Nephron progenitor cell (in vitro differentiated cells): ENCODE results near the gene NCOA4.

ENCODE experiments used
- DNase-seq: peaks from one replicate; pipeline ENCODE4 v3.0.0; 2021
- H3K27ac Mint-ChIP-seq: 2 replicates; pipeline ENCODE4 v1.8.0; 2021; ENCODE audit warnings: mild to moderate bottlenecking, moderate library complexity, mixed read lengths
- H3K27me3 Mint-ChIP-seq: 2 replicates; pipeline ENCODE4 v1.8.0; 2021; ENCODE audit warnings: mild to moderate bottlenecking, low read depth, mixed read lengths; ENCODE audit not compliant: poor library complexity
- H3K36me3 Mint-ChIP-seq: 2 replicates; pipeline ENCODE4 v1.8.0; 2021; ENCODE audit warnings: low read depth, mixed read lengths
- H3K4me1 Mint-ChIP-seq: 2 replicates; pipeline ENCODE4 v1.8.0; 2021; ENCODE audit warnings: mixed read lengths
- H3K4me3 Mint-ChIP-seq: 2 replicates; pipeline ENCODE4 v1.8.0; 2021; ENCODE audit warnings: mild to moderate bottlenecking, moderate library complexity, mixed read lengths
- H3K9me3 Mint-ChIP-seq: 2 replicates; pipeline ENCODE4 v1.8.0; 2021; ENCODE audit warnings: mild to moderate bottlenecking, moderate library complexity, mixed read lengths
- CTCF ChIP-seq: fragments of 200-600 bp; sonication (generic); IDR thresholded peaks from 2 replicates; pipeline ENCODE4 v1.5.0; 2021; ENCODE audit warnings: antibody characterized with exemption

NCOA4 gene

GRCh38 chr10:46035923-46036849, 5.8 kb upstream of the NCOA4 start:
- Mint-ChIP-seq H3K4me3 (no peak overlapping the region), H3K27me3 (no peaks in the 10 kb centered on the region), H3K9me3 (no peaks in the 10 kb centered on the region), H3K4me1 (peaks cover 30% of the 10 kb centered on the region), H3K36me3 (no peaks in the 10 kb centered on the region), H3K27ac (no peak overlapping the region)
- DNase-seq = no peak
- TF ChIP-seq CTCF = no peak

DNA sequence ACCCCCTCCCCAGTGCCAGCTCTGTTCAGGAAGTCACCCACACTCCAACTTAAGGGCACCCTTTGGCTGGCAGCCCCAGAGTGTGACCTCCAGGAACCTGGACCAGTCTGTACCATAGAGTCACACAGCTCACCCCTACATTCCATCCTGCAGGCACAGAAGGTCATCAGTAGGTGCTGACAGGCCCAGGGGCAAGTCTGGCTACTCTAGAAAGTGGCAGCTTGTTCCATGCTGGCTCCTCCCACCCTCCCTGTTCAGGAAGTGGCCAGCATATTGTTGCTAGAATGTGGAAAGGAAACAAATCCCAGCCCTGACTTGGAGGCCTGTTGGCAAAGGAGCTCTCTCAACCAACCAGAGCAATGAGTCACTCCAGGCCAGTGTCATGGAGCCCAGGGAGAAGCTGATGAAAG, 3.2 kb upstream of the NCOA4 start:
- Mint-ChIP-seq H3K4me1 (peaks cover 50% of the 10 kb centered on the region), H3K27me3 (no peaks in the 10 kb centered on the region), H3K9me3 (no peaks in the 10 kb centered on the region), H3K36me3 (no peaks in the 10 kb centered on the region), H3K4me3 (no peak overlapping the region), H3K27ac (no peak overlapping the region)
- no peak for TF ChIP-seq CTCF
- no peak for DNase-seq

DNA sequence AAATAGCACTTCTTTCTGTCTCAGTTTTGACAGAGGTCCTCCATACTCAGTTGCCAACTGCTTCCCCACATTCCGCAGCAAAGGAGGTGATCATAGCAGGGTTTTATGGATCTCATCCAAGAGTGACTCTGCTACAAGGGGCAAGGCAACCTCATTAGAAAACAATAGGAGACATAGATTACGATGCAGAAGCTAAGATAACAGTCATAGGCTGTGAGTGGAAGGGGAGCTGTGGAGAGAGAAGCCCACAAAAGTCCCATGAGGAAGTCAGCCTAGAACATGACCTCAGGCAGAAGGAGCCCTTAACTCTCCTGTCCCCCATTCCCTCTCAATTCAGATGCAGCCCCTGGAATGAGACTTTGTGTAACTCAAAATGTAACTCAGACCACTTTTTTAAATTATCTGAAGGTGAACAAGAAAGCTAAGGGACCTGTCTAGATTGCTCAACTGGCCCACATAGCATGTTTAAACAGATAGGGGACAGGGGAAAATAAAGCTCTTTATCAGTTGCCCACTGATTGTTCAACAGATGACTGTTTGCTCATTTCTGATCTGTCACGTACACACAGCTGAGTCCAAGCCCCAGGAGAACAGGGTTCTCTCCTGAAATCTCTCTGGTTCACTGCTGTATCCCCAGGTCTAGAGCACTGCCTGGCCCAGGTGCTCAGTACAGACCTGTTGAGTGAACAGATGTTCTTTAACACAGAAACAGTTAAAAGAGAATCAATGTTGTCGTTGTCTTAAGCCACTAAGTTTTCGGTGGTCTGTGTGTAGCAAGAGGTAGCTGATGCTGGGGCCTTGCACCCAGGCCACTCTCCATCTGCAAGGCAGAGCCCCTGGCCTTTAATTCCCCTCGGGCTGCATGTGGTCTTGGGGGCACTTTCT, 1.5 kb upstream of the NCOA4 start:
- DNase-seq = no peak
- Mint-ChIP-seq H3K27ac (no peak overlapping the region), H3K4me1 (peaks cover 52% of the 10 kb centered on the region), H3K4me3 (no peak overlapping the region), H3K36me3 (no peaks in the 10 kb centered on the region), H3K27me3 (no peaks in the 10 kb centered on the region), H3K9me3 (no peaks in the 10 kb centered on the region)
- no peak for TF ChIP-seq CTCF

DNA sequence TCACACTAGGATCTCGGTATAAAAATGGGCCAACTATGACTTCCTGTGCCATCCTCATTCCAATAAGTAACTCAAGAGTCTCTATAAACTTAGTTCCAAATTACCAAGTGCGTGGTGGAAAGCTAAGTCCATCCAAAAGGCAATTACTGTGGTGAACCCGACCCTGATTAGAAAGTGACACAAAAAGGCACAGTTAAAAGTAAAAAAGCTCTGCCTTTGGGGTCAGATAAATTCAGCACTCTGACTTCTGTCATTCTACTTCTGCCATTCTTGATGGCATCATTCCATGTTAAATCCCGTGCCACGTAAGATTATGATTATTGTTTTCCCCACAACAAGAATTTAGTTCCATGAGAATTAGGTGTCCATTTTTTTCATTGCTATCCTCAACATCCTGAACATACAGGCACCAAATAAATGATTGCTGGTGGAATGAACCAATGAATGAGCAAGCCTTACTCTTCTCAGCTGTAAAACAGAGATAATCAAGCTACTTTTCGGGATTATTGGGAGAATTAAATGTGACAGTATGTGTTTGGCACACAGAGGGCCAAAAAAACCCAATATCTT, 877 bp downstream of the NCOA4 start:
- Mint-ChIP-seq H3K4me3 (peak overlapping the region; percentile 96), H3K27ac (peak overlapping the region; percentile 57), H3K9me3 (no peaks in the 10 kb centered on the region), H3K27me3 (no peaks in the 10 kb centered on the region), H3K4me1 (peaks cover 55% of the 10 kb centered on the region), H3K36me3 (no peaks in the 10 kb centered on the region)
- no peak for DNase-seq
- no peak for TF ChIP-seq CTCF

- Mint-ChIP-seq H3K4me1 (peaks cover 61% of the 10 kb centered on the region), H3K36me3 (no peaks in the 10 kb centered on the region), H3K4me3 (peak overlapping the region; percentile 96), H3K27me3 (no peaks in the 10 kb centered on the region), H3K27ac (peak overlapping the region; percentile 61), H3K9me3 (no peaks in the 10 kb centered on the region)
- DNase-seq = no peak
- TF ChIP-seq CTCF = peak; percentile 66
Observed at GRCh38 chr10:46028584-46029460, 1.6 kb downstream of the NCOA4 start.
